Neural progenitor cell (in vitro differentiated cells): ENCODE measurements around the gene DOCK10.

Source experiments
- CTCF ChIP-seq: fragments of 200-600 bp; sonication (generic); IDR thresholded peaks from 2 replicates; pipeline ENCODE4 v1.5.1; 2017; ENCODE audit warnings: antibody characterized with exemption, mild to moderate bottlenecking
- EZH2 ChIP-seq: fragments of 200-600 bp; sonication (generic); IDR thresholded peaks from 2 replicates; pipeline ENCODE4 v1.6.1; 2017; ENCODE audit warnings: antibody characterized with exemption, mild to moderate bottlenecking, moderate library complexity
- EZH2phosphoT487 ChIP-seq: fragments of 200-600 bp; sonication (generic); IDR thresholded peaks from 2 replicates; pipeline ENCODE4 v1.6.1; 2017; ENCODE audit warnings: antibody characterized with exemption

- TF ChIP-seq CTCF (no peak), EZH2 (no peak), EZH2phosphoT487 (no peak)
Observed at GRCh38 chr2:224865016-224865415, 177.3 kb downstream of the DOCK10 start.
